C4-2B (cell line): ENCODE data around the gene GMFB.

Source experiments
- H3K27ac ChIP-seq: fragments of 450-650 bp; 2 replicates; pipeline ENCODE4 v1.5.1; 2017
- ZFX ChIP-seq: fragments of 450-650 bp; IDR thresholded peaks from 2 replicates; pipeline ENCODE4 v1.6.1; 2017
- TF ChIP-seq, protein P1 (sequence below): fragments of 450-650 bp; conservative IDR thresholded peaks from 2 replicates; pipeline ENCODE4 v1.5.1; 2017; ENCODE audit warnings: mild to moderate bottlenecking

GMFB gene

GRCh38 chr14:54493293-54493692 lies 4.5 kb upstream of the GMFB start:
- no peak overlapping the region for H3K27ac ChIP-seq
- TF ChIP-seq, protein P1, sequence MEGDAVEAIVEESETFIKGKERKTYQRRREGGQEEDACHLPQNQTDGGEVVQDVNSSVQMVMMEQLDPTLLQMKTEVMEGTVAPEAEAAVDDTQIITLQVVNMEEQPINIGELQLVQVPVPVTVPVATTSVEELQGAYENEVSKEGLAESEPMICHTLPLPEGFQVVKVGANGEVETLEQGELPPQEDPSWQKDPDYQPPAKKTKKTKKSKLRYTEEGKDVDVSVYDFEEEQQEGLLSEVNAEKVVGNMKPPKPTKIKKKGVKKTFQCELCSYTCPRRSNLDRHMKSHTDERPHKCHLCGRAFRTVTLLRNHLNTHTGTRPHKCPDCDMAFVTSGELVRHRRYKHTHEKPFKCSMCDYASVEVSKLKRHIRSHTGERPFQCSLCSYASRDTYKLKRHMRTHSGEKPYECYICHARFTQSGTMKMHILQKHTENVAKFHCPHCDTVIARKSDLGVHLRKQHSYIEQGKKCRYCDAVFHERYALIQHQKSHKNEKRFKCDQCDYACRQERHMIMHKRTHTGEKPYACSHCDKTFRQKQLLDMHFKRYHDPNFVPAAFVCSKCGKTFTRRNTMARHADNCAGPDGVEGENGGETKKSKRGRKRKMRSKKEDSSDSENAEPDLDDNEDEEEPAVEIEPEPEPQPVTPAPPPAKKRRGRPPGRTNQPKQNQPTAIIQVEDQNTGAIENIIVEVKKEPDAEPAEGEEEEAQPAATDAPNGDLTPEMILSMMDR = no peak; the same call in 1 of the 2 replicates
- TF ChIP-seq ZFX = no peak

DNA sequence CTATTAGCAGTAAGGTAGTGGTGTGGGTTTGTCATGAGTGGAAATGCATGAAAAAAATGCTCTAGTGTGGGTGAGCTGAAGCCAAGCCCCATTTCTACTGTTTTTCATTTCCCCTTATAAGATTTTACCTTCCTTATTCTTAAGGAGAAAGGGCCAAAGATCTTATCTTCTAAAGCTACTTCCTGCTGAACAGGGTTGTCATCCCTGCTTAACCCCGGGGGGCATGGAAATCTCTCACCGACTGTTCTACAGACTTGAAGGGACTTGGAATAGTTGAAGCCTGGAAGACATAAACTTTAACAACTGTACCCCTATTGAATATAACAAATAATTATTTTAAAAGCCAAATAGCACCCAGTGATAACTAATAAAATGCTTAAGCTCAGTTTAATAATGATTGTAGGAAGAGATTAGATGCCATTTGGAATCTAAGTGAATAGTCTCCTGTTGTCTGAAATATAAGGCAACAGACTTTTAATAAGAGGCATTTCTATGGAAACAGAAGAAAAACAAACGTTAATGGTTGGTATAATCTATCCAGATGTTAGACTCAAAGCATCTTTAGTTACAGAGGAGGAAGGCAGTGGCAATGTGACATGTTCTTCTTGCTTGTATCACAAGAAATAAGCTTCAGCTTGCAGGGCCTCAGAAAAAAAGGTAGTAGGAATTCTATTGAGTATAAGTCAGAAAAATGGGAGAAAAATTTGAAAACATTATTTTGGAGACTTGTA lies 1.8 kb upstream of the GMFB start:
- no peak for TF ChIP-seq ZFX
- TF ChIP-seq, protein P1 = no peak
- peak overlapping the region; percentile 97; the same call in 1 of the 2 replicates for H3K27ac ChIP-seq

- no peak for TF ChIP-seq ZFX
- H3K27ac ChIP-seq = peak overlapping the region; percentile 97
Measured at GRCh38 chr14:54489731-54490444, 1.1 kb upstream of the GMFB start.

DNA sequence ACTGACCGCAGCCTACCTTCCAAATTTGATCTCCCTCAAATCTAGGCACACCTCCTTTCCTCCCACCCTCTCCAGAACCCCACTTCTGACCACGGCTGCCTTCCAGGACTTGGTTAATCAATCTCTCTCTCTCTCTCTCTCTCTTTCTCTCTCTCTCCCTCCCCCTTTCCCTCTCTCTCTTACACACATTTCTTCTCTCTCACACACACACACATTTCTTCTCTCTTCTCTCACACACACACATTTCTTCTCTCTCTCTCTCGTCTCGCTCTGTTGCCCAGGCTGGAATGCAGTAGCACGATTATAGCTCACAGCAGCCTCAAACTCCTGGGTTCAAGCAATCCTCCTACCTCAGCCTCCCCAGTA lies 521 bp upstream of the GMFB start:
- H3K27ac ChIP-seq = peak overlapping the region; percentile 97
- TF ChIP-seq, protein P1 = peak; percentile 31
- TF ChIP-seq ZFX = no peak

- TF ChIP-seq, protein P1 = no peak
- no peak for TF ChIP-seq ZFX
- peak overlapping the region; percentile 97 for H3K27ac ChIP-seq
Measured at GRCh38 chr14:54488318-54488645, 498 bp downstream of the GMFB start.

- H3K27ac ChIP-seq = peak overlapping the region; percentile 97
Measured at GRCh38 chr14:54487771-54488170, 1.0 kb downstream of the GMFB start.

GRCh38 chr14:54486685-54487084 lies 2.1 kb downstream of the GMFB start:
- TF ChIP-seq, protein P1 = no peak
- no peak for TF ChIP-seq ZFX
- H3K27ac ChIP-seq = no peak overlapping the region

More at GRCh38 chr14:54487771-54488170, 1.0 kb downstream of the GMFB start:
- TF ChIP-seq ZFX = no peak
- TF ChIP-seq, protein P1 = no peak
